Right lung (tissue), 5 donors: Measurements from ENCODE around the gene OBSL1. TPM values are rescaled to one million over a fixed set of nuclear protein-coding genes. Genes with fewer than 3 reads are reported as not detected.

Source experiments
- DNase-seq, 2 donors: peaks; one replicate each; pipeline ENCODE4 v3.0.0-alpha.2; 2013
- polyA plus RNA-seq, 5 donors: library from polyadenylated mRNA; unstranded; fragments of 120-200 nt; gene quantifications; one replicate each; pipeline versions ENCODE4 v1.2.1 to v1.2.3, GENCODE V29; 2013; ENCODE audit warnings: inconsistent platforms in 1 of 5, low replicate concordance in 1 of 5; ENCODE audit not compliant: insufficient read length in 5 of 5, insufficient read depth in 1 of 5

OBSL1 gene
- polyA plus RNA-seq, 5 donors: 102 to 150 (median 139) TPM

GRCh38 chr2:219552382-219553167, 18.8 kb downstream of the OBSL1 start:
- DNase-seq: peak; percentile 89 to 90

- DNase-seq: no peak
Measured at GRCh38 chr2:219551441-219552381, 19.6 kb downstream of the OBSL1 start.

- DNase-seq: no peak
Measured at GRCh38 chr2:219549619-219550018, 21.7 kb downstream of the OBSL1 start.

GRCh38 chr2:219548990-219549389, 22.3 kb downstream of the OBSL1 start:
- DNase-seq: no peak

- no peak for DNase-seq
Measured at GRCh38 chr2:219547621-219548020, 23.7 kb downstream of the OBSL1 start.

GRCh38 chr2:219545943-219546352, 25.4 kb downstream of the OBSL1 start:
- DNase-seq: no peak

- DNase-seq: no peak
Measured at GRCh38 chr2:219545295-219545942, 25.9 kb downstream of the OBSL1 start.

GRCh38 chr2:219544567-219544966, 26.8 kb downstream of the OBSL1 start:
- DNase-seq: no peak

- peak; percentile 99 for DNase-seq
Measured at GRCh38 chr2:219543596-219544358, 27.6 kb downstream of the OBSL1 start, which contains the start of the genes CHPF and TMEM198. Gene CHPF (minus strand): TSS chr2:219543809. CDS start chr2:219543538, 271 bp downstream. Gene TMEM198 (plus strand): TSS chr2:219544028. CDS start chr2:219544728, 700 bp downstream.

- DNase-seq: no peak
Measured at GRCh38 chr2:219542931-219543595, 28.3 kb downstream of the OBSL1 start.

- peak; percentile 75 for DNase-seq
Measured at GRCh38 chr2:219541611-219542180, 29.6 kb downstream of the OBSL1 start.

- no peak for DNase-seq
Measured at GRCh38 chr2:219540784-219541504, 30.4 kb downstream of the OBSL1 start.

GRCh38 chr2:219539926-219540678, 31.2 kb downstream of the OBSL1 start:
- DNase-seq: no peak

- no peak for DNase-seq
Measured at GRCh38 chr2:219538956-219539788, 32.2 kb downstream of the OBSL1 start.

GRCh38 chr2:219538504-219538951, 32.8 kb downstream of the OBSL1 start:
- DNase-seq: peak; percentile 61 to 69

- DNase-seq: peak in 1 of 2 donors; percentile 42
Measured at GRCh38 chr2:219537657-219538488, 33.5 kb downstream of the OBSL1 start.

- no peak for DNase-seq
Measured at GRCh38 chr2:219536967-219537366, 34.4 kb downstream of the OBSL1 start.
